GM19351 (cell line): ENCODE measurements around the gene ART1.

Experiments
- ATAC-seq: cut with Tn5 transposase; IDR thresholded peaks from one replicate; pipeline ENCODE4 v1.9.1; 2021; ENCODE audit warnings: mild to moderate bottlenecking, moderate library complexity; ENCODE audit not compliant: unreplicated experiment

Gene ART1

DNA sequence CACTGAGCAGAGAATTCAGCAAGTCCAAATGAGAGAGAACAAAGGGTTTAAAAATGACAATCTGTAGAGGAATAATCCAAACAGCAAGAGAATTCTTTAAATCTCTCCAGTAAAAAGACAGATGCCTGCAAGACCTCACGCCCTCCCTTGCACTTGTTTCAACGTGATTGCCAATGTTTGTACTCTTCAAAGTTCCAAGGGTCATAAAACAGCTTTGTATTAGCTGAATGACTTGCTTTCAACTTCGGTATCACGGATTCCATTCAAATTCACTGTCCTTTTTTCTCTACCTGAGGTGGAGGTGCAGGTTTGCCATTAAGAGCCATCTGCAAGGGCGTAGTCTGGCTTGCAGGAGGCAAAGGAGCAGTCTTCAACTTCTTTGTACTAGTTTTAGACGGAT is 67.3 kb downstream of the ART1 start:
- ATAC-seq: no peak
